HG03066 (cell line): ENCODE results near the gene ADGRG2.

Experiments
- ATAC-seq: cut with Tn5 transposase; IDR thresholded peaks from one replicate; pipeline ENCODE4 v1.9.1; 2021; ENCODE audit warnings: low read depth; ENCODE audit not compliant: unreplicated experiment

ADGRG2 gene, protein sequence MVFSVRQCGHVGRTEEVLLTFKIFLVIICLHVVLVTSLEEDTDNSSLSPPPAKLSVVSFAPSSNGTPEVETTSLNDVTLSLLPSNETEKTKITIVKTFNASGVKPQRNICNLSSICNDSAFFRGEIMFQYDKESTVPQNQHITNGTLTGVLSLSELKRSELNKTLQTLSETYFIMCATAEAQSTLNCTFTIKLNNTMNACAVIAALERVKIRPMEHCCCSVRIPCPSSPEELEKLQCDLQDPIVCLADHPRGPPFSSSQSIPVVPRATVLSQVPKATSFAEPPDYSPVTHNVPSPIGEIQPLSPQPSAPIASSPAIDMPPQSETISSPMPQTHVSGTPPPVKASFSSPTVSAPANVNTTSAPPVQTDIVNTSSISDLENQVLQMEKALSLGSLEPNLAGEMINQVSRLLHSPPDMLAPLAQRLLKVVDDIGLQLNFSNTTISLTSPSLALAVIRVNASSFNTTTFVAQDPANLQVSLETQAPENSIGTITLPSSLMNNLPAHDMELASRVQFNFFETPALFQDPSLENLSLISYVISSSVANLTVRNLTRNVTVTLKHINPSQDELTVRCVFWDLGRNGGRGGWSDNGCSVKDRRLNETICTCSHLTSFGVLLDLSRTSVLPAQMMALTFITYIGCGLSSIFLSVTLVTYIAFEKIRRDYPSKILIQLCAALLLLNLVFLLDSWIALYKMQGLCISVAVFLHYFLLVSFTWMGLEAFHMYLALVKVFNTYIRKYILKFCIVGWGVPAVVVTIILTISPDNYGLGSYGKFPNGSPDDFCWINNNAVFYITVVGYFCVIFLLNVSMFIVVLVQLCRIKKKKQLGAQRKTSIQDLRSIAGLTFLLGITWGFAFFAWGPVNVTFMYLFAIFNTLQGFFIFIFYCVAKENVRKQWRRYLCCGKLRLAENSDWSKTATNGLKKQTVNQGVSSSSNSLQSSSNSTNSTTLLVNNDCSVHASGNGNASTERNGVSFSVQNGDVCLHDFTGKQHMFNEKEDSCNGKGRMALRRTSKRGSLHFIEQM

DNA sequence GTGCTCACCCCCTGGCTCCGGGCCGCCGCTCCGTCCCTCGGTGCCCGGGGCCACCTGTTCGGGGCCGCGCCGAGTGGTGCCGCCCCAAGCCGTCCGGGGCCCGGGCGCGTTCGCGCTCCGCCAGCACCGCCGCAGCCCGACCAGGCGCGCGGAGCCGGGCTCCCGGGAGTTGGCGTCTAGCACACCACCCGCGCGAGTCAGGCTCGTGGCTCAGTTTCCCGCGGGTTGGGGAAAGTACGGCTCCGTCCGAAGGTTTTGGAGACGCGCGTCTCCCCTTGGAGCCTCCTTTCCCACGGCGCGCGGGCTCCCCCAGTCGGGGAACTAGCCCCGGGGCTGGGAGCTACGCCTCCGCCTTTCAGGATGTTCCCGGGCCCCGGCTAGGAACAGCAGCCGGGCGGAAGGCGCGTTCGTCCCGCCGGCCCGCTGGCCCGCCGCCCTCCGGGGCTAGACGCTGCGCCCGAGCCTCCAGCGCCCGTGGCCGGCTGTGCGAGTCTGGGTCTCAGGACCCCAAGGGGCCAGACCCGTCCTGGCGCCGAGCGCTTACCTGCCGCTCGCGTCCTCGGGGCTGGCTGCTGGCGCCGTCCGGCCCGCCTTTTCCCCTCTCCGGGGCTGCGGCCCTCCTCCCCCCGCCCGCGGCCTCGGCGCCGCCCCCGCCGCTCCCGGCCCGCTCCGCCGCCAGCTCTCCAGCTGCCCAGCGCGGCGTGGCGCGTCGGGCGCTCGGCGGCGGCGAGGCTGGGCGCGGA is at the start of gene ADGRG2:
Gene ADGRG2 (minus strand): TSS at position 571 of the 743 bp plus-strand sequence. CDS start 53,634 bp downstream, outside the sequence.
- ATAC-seq, result no peak

DNA sequence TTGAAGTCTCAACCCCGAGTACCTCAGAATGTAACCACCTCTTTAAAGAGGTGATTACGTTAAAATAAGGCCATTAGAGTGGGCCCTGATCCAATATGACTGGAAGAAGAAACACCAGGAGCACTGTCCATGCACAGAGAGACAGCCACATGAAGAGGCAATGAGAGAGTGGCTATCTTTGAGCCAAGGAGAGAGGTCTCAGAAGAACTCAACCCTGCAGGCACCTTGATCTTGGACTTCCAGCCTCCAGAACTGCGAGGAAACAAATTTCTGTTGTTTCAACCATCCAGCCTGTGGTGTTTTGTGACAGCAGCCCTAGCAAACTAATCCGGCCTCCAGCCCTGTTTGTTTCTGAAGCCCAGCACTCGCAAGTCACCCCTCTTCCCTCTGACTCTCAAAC is 46.3 kb upstream of the ADGRG2 start:
- no peak for ATAC-seq

DNA sequence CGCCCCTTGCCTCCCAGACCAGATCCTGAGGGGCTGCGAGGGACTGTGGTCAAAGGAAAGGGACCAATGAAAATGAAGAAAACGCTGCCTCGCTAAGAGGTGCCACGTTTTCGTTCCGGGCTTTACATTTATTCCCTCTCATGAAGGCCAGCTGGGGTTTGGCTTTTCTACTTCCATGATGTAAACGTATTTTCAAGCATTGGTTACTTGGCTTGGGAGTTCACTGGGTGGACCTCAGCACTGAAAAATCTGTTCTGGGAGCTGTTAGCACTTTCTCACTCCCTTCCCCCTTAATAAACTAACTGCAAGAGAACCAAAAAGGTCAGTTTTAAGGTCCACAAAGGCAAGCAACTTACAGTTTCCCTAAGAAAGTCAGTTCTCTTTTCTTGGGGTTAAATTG is 40.6 kb upstream of the ADGRG2 start:
- no peak for ATAC-seq

DNA sequence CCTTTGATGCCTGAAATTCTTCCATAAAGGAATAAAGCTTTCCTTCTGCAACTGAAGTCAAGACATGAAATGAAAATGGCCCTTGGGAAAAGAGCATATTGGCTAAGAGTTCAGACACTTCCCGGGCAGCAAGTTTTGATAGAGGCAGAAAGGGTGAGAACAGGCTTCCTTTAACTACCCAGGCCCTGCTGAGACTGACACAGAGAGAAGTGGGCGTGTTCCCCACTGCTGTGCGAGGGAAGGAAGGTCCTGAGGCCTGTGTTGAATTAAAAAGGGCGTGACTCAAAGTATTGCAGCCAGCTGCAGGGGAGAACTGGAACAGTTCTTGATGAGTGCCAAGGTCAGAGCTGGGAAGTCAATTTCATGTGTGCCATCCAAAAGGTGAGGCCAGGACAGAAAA is 33.9 kb upstream of the ADGRG2 start:
- ATAC-seq, result no peak

DNA sequence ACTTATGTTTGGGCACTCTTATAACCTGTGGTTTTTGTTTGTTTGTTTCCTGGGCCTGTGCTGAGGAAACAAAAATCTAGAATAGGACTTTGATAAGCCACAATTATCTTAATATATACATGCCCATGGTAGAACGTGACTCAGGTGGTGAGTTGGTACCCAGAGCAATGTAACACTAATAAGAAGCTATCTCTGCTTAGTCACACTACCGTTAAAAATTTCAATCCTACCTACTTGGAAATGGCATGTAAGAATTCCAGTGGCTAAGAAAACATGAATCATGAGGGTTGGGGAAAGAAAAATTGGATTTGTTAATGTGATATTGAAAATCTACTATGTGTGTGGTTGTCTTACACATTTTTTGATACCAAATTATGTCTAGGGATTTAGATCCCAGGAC is 30.5 kb upstream of the ADGRG2 start:
- ATAC-seq, result no peak

DNA sequence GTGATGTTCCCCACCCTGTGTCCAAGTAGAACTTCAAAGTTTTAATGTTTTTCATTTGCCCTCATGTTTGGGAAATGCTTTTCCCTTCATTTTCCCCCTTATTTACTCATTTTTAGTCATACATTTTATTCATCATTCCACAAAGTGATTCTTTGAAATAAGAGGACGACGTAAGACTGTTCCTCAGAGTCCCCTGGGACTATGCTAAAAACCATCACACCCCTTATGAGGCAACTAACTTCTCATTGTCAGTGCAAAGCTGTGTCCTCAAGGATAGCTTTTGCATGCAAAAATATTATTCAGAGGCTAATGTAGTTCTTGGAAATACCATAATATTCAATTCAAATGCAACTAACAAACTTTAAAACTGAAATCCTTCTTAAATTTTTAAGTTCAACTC is 14.8 kb upstream of the ADGRG2 start:
- no peak for ATAC-seq

DNA sequence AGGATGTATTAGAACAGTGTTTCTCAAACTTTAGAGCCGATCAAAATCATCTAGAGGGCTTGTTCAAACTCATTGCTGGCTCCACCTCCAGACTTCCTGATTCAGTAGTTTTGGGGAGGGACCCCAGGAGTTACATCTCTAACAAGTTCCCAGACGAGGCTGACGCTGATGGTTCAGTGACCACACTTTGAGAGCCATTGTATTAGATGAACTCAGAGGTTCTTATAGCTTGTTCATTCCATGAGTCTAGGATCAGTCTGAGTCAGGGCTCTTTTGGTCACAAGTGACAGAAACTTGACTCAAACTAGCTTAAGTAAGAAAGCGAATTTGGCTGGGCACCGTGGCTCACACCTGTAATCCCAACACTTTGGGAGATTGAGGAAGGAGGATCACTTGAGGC is 11.5 kb upstream of the ADGRG2 start:
- ATAC-seq, result no peak

DNA sequence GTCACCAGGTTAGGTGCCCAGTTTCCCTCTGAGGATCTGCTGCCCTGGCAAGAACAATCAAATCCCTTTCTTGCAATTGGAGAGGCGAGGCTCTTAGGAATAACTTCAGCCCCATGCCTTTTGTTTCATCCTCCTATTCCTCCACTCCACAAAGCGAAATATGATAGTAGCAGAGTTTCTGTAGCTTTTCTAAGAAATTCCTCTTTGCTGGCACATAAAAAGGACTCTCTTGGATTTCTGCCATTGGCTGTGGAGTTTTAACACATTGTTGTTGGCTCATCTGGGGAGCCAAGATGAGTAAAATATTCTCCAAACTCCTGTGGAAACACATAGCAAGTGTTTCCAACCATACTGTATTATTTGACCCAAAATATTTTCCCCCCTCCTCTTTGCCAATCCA is 11.0 kb upstream of the ADGRG2 start:
- ATAC-seq, result no peak

DNA sequence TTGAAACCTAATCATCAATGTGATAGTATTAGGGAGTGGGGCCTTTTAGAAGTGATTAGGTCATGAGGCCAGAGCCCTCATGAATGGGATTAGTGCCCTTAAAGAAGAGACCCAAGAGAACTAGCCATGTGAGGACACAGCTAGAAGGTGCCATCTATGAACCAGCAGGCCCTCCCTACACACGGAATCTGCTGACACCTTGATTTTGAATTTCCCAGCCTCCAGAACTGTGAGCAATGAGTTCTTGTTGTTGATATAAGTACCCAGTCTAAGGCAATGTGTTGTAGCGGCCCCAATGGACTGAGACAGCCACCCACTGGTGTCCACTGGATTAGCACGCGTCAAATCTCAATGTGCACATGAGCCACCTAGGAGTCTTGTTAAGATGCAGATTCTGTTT is 8.4 kb upstream of the ADGRG2 start:
- no peak for ATAC-seq

DNA sequence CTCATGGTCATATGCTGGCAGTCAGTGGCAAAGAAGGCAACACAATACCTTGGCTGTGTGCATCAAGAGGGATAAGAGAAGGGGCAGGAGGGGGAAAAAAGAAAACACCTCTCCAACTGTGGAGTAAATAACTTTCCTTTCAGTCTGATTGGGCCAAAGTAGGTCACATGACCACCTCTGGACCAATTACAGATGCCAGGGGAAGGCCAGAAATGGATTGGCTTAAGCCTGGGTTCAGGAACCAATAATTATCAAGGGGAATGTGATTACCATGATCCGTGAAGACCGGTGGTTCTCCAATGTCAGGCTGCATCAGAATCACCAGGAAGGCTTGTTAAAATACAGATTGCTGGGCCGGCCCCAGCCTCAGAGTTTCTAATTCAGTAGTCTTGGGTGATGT is 7.4 kb upstream of the ADGRG2 start:
- no peak for ATAC-seq

DNA sequence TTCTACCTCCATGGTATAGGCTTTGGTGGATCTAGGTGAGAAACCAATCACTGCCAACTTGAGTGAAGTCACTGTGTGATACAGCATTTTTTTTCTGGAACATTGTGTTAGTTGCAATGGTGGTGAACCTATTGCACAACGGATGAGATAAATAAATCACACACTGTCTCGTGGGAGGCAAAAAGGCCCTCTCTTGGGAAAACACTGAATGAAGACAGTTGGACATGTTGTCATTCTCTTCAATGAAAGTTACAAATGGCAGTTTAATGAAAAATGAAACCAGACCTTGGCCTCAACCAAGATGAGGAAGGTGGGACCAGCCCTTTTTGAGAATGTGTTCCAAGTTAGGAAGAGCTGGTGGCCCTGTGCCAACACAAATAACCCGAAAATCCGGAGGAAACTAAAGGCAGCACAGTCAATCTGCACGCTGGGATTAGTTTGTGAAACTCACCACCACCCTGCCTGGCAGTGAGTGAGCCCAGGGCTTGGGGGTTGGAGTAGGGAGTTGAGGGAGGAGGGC is 5.4 kb upstream of the ADGRG2 start:
- no peak for ATAC-seq

DNA sequence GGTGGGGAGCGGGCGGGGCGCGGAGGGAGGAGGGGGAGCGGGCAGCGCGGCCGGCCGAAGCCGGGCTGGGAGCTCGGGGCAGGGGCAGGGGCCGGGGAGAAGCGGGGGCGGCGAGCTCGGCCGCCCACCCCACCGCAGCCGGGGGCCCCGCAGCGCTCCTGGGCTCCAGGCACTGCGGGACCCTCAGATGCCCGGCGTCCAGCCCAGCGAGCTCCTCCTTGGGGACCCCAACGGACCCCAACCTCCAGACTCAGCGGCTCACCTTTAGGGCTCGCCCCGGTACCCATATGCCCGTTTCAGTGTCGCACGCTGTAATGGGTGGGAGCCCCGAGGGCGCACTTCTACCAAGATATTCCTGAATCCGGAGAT is 357 bp upstream of the ADGRG2 start:
- no peak for ATAC-seq

DNA sequence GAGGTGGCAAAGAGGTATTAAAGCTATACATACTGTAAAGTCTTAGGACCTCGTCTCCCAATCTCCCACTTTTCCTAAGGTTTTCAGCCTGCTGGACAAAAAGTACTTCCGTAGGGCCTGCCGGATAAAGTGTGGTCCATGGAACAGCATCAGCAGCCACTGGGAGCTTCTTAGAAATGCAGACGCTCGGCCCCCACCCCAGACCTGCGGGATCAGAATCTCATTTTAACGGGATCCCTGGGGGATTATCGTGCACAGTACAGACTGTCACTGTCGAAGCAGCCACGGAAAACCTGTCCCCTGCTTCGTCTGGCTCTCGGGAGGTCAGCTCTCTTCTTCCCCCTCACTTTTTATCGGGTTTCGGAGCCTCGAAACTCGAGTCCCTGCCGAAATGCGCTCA is 802 bp downstream of the ADGRG2 start:
- no peak for ATAC-seq

DNA sequence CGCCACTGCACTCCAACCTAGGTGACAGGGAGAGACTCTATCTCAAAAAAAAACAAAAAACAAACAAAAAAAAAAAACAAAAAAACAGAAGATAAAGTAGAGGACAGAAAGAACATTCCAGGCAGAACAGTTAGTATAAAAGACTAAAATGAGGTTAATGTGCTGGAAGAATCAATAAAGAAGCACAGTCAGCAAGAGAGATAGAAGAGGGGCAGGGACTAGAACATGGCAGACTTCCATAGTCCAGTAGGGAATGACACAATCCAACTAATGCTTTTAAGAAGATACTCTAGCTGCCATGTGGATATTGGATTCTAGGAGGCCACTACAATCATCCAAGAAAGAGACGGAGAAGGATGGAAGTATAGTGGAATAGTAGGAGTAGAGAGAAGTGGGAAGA is 11.6 kb downstream of the ADGRG2 start:
- no peak for ATAC-seq

DNA sequence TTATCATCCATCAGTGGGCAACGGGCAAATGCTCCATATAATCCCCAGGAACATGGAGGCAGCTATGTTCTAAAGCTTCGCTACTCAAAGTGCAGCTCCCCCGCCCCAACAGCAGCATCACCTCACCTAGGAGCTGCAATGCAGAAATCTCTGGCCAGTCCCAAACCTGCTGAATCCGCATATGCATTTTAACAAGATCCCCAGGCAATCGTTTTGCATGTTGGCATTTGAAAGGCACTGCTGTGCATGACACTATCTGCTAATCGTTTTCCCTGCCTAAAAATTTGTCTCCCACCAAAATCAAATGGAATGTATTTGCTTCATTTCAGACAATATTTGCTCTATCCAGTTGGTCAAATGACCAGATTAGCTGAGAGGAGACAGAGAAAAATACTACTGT is 15.2 kb downstream of the ADGRG2 start:
- ATAC-seq, result no peak

DNA sequence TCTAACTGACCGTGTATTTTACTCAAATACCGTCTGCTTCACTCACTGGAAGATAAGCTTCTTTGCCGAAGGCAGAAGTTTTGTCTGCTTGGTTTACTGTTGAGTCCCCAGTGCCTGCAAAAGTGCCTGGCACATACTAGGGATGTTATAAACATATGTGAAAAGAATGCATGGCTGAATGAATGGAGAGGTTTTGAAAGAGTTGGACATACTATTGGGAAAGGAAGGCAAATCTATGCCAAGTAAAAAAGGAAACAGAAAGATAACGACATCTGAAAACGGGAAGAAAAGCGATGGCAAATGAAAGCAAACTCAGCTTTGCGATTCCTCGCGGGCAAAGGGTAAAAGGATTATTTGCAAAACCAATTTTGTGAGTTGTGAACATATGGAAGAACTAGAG is 21.7 kb downstream of the ADGRG2 start:
- no peak for ATAC-seq

DNA sequence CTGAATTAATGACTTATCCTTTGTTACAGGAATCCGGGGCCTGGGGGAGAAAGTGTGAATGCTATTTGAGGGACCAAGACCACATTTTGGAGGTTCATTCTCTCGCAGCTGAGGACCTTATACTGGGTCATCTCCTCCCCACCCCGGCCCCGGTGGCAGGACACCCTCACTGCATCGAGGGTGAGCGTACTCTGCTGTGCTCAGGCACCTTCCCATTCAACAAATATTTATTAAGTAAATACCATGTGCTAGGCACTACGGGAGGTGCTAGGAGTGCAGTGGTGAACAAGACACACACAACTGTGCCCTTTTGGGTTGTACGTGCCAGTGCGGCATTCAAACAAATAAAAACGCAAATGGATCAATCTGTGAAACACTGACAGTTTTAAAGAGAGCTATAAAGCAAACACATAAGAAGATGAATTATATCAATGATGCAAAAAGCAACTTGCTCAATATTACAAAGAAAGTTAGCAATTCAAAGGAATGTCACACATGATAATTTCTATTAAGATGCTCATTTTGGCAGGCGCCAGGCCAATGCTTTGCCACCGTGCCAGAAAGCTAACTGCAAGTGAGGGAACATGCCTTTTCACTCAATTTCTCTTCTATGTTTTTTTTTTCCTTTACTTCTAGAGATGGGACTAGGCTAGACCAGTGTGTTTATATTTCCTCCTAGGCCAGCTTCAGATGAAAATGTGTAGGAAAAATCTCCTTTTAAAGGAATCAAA is 24.6 kb downstream of the ADGRG2 start:
- ATAC-seq, result no peak

DNA sequence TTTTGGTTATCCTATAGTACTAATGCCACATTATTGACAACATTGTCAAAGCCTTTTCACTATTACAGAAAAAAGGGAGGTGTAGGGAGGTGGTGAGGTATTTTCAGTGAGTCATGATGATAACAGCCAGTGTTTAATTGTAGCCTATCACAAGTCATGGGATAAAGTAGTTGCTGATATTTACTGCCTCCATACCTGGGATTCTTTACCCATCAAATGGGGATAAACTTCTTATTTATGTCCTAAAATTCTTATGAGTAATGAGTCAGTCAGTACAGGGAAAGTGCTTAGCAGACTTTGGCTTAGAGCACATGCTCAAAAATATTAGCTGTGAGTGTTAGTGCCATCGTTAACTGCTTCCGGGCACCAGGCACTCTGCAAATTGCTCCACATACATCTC is 25.7 kb downstream of the ADGRG2 start:
- no peak for ATAC-seq

DNA sequence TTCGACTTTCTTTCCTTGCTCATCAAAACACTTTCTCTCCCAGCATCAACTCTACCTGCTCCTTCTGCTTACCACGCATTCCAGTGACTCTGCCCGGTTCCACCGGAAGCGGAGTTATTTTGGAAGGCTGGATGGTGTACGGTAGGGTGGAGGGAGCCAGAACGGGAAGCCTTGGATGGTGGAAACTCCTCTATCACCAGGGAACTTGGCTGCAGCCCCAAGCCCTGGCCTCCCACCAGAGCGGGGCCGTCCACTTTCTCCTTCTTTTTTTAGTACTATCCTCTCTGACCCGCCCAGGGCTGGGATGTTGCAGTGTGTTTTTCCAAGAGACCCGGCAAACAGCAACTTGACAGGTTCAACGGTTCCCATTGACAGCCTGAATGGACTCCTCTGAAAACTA is 27.6 kb downstream of the ADGRG2 start:
- ATAC-seq, result no peak

DNA sequence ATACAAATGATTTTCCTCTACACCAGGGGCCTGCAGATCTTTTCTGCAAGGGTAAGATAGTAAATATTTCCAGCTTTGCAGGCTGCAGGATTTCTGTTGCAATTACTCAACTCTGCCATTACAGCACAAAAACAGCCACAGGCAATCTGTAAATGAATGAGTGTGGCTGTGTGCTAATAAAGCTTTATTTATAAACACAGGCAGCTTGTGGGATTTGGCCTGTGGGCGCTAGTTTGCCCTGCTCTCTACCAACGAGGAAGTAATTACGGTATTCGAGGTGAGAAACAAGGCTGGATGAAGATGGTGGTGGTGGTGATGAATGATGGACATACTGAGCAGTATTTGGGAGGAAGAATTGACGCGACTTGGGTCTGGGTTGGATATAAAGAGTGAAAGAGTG is 30.7 kb downstream of the ADGRG2 start:
- ATAC-seq, result no peak
